Measurements from ENCODE around the gene GPR26.

The GPR26 gene

DNA sequence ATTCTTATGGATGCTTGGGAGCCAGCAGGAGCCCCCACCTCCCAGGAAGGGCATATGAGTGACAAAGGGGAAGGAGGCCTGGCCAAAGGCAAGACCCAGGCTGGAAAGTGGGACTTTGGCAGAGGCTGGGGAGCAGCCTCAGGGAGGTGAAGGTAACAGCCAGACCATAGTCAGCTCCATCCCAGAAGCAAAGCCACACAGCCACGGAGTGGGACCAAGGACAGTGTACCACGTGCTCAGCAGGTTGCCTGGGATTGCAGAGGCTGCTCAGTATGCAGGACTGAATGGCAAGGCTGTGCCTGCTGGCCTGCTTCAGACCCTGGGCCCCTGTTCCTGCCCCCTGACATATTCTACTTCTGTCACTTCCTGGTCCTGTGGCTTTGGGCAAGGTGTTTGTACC is 17.6 kb upstream of the GPR26 start:
- no peak for DNase-seq

DNA sequence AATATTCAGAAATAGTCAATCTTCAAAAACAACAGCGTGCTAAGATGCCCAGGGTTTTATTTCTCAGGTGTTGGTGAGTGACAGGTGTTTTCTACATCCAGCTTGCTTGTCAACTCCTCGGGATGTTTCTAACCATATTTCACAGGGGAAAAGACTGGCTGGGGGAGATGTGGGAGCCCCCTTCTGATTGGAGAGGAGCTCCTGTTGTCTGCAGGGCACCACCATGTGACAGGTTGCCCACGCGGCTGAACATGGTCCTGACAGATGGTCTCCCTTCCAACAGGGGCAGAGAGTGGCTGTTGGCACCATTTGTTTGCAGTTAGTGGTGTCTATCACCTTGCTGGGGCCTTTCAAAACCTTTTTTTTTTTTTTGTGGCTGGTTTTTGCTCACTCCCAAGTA is 16.5 kb upstream of the GPR26 start:
- DNase-seq = no peak

DNA sequence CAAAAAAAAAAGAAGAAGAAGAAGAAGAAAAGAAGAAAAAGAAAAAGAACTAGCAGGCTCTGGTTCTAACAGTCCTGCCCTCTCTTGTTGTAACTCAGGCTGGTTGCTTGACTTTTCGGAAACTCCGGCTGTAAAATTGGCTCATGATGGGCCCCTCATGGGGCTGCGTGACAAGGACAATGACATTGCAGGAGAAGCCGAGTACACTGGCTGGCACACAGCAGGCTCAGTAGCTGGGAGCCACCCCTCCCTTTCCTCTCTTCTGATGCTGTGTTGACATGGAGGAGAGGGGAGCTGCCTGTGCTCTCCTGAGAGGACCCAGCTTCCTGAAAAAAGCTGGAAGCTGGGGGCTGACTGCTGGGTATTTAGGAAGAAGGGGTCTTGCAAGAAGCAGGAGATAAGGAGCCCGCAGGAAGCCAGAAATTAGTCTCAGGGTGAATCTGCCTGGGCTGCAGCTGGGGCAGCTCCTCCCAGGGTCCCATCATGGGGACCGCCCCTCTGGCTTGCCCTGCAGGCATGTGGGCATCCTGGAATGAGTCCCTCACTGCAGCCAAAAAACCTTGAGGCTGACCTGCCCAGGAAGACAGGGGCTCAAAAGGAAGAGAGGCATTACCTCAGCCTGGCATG is 14.6 kb upstream of the GPR26 start:
- no peak for DNase-seq

DNA sequence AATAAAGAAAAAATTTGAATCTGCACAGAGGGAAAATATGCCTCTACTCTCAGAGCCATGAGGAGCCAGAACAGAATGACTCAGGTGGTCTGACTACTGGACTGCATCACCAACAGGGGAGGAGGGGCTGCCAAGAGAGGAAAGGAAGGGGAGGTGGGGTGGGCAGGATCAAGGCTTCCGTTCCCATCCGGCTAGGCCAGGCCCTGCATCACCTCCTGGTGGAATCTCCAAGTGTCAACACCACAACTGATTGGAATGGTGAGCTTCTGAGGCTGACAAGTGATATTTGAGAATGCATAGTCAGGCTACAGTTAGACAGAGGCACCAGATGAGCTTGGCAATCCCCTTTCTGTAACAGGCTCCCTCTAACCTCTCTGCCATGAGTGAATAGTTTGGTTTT is 10.4 kb upstream of the GPR26 start:
- DNase-seq = no peak

DNA sequence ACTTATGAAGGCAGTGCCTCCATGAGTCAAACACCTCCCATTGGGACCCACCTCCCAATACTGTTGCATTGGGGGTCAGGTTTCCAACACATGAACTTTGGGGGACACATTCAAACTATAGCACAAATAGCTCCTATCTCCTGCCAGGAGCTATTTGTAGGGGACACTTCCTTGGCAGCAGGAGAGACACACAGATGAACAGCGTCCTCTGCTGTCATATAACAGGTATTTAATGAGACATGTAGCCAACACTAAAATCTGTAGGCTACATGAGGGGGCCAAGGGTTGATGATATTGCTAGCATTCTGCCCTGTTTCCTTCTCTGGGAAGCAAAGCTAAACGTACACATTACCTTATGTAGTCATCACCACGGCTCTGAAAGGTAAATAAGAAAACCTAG is 2.6 kb upstream of the GPR26 start:
- DNase-seq = no peak

DNA sequence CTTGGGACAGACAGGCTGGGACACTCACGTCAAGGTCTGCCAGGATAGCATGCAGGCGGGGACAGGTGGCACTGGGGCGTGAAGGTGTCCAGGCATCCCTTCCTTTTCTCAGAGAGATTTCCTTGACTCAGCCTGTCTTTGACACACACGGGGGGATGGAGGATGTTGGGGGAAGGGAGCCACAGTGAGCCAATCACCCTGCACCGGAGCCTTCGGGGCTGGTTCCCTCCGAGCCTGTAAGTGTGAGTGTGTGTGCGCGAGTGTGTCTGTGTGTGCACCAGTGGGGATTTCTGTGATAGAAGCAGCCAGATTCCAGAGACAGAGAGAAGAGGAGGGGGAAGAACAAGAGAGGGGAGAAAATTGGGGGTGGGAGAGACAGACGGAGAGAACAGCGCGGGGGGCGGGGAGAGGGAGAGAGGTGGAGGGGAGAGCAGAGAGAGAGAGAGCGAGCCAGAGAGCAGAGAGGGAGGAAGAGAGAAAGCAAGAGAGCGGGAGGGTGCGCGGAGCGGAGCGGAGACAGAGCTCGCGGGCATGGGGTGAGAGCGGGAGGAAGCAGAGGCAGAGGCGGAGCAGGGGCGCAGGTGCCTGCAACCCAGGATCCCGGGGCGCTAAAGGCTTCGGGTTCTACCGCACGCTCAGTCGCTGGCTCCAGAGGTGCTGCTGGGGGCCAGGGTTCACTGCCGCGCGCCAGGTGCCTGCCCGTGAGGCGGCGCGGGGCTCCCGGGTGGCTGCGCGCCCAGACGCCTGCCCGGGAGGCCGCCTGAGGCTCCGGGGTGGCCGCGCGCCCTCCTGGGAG is 466 bp upstream of the GPR26 start:
- DNase-seq = no peak

DNA sequence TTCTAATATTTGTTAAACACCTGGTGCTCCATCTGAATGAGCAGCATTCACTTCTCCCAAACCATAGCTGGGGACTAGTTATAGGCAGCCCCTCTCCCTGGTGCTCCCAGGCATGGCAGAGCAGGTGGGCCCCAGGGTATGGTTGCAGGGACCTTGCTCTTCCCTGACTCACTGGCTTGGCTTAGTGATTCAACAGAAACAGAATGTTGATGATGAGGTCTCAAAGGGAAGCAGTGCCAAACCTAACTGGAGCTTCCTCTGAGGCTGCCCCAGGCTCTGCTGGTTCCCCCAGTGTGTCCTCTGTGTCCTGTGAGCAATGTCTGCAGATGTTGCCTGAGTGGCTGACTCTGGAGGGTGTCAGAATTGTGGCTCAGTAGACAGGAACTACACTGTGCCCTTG is 3.7 kb downstream of the GPR26 start:
- DNase-seq = no peak

DNA sequence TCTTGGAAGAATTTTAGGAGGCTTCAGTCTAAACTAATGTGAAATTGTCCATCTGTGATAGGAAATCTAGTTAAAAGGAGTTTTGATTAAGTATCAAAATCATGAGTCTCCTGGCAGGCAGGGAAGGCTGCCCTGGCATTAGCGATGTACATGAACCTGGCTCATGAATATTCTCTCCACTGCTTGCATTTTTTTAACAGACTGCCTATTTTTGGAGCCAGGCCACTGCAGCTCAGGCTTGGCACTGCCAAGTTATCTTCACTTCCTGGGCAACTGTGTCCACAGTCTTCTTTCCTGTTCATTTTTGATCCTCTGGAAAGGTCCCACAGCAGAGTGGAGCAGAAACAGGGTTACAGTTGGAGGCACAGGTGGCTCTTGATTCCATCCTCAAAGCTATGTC is 7.0 kb downstream of the GPR26 start:
- DNase-seq = no peak

DNA sequence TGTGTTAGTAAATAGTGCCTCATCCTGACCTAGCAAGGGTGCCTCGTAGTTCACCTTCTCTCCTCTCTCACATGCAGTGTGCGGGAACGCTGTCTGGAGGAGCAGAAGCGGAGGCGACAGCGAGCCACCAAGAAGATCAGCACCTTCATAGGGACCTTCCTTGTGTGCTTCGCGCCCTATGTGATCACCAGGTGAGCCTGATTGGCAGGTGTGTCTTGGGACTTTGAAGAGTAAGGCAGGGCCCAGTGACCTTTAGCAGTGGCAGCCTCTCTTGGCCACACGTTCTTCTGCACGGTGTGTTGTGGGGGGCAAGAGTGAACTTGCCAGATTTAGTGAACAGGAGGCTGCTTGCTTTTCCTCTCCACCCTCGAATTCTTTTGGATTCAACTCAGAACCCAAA is 8.6 kb downstream of the GPR26 start:
- DNase-seq = no peak

DNA sequence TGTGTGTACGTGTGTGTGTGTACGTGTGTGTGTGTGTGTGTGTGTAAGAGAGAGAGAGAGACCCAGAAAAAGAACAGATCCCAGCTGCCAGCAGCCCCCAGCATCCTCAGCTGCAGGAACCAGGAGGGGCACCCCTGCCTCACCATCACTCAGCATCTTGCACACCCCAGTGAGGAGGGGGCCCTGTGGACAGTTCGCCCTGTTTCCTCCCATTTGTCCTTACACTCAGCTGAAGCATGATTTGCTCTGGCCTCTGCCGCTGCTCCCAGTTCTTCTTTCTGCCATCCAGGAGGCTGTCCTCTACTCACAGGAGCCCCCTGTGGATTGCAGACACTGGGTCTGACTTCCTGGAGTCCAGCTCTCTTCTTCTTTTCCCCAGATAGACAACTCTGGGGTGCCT is 9.7 kb downstream of the GPR26 start:
- DNase-seq = no peak

DNA sequence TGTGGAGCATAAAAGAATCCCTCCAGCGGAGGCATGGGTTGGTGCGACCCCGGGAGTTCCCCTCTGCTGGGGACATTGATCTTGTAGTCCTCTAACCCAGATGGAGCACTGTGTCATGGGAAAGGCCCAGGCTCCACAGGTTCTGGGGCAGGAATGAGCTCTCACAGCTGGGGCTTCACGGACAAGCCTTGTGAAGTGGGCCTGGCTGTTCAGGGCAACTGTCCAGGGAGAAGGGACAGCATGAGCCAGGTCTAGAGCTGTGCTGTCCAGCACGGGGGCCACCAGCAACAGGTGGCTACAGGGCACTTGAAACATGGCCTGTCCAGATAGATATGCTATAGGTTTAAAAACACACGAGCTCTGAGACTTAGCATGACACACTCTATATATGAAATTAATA is 11.4 kb downstream of the GPR26 start:
- no peak for DNase-seq

DNA sequence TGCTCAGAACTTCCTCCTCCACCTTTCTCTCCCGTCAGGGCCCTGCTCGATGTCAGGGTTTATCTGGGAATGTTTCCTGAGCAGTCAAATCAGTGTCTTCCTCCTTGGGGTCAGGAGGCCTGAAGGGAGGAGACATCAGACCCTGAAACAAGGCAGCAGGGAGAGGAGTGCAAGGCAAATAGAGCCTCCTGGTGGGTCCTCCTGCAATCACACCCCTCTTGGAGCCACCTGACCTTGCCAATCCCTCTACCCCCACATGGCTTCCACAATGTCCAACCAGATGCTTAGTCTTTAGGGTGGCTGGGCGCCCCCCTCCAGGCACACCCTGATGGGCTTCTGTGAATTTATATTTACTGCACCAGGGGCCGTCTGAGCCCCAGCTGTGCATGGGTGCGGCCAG is 12.2 kb downstream of the GPR26 start:
- DNase-seq = no peak

DNA sequence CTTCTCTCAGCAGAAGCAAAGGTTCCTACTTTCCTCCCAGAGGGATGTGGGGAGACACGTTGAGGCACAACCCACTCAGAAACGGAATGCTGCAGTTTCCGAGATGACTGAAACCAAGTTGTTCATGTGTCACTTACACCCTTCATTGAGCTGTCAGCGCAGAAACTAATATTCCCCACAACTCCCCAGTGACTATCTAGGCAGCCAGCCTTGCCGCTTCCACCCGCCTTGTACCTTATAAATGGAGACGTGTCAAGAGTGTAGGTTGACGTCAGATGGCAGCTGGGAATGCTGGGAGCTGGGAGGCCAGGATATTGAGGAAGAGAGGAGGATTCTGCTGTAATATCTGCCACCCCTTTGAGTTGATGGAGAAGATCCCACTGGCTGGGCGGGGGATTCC is 15.1 kb downstream of the GPR26 start:
- no peak for DNase-seq

DNA sequence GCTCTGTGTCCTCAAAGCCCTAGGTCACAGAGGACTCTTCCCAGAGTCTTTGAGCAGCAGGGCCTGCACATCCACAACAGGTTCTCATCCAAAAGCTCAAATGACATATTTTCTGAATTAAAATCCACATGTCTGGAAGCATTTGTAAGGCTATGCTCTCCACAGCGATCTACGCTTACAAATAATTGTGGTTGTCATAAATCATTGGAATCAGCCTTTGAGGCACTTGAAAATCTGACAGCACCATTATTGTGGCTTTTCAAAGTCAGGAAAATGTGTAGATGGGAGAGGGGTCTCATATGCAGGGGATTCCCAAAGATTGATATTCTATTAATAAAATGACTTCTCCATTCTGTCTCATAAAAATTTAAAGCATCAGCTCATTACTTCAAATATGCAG is 16.3 kb downstream of the GPR26 start:
- no peak for DNase-seq

DNA sequence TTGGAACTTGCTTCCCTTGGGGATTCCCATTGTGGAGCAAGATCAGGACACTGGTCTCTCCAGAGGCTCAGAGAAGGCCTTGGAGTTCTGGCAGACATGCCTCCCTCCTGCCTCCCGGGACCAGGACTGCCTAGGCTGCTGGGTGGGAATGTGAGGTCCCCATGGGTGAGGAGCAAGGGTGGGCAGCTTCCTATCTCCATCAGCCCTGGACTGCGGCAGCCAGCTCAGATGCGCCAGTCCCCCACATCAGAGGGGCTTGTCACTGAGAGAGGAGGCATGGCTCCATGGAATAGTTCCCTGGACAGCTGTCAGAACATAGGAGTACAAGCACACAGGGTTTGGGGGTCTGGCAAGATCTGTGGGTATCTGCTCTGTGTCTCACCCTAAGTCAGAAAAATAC is 17.3 kb downstream of the GPR26 start:
- DNase-seq = no peak

DNA sequence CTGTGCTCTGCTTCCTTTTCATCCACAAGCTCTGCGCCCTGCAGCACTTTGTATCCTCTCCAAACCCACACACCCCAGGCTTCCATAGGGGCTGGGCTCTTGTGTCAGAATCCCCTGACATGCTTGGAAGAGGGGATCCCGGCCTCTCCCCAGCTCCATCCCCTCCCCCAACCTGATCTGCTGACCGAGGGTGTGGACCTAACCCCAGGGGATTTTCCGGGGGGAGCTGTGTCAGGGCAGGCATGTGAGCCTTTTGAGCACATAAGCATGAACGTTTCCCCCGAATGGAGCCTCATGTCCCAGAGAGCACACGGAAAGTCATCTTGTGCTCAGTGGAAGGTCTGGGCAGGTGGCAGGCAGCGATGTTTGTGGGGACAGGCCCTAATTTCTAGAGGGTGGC is 17.7 kb downstream of the GPR26 start:
- no peak for DNase-seq

DNA sequence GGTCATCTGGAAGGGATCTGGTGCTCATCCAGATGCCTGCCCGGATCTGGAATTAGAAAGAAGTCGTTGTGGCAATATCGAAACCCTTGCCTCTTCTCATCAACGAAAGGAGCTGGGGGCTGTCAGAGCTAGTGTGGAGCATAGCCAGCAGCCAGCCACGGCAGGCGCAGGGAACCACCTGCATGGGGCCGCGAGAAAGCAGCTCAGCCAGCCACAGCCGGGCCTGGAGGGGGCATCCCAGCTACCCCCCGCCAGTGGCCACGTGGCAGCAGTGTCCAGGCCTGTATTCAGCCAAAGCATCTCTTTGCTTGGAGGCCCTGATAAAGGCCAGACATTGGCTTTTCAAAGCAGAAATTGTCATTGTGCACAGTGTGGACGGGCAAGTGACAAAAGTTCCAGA is 19.1 kb downstream of the GPR26 start:
- no peak for DNase-seq

DNA sequence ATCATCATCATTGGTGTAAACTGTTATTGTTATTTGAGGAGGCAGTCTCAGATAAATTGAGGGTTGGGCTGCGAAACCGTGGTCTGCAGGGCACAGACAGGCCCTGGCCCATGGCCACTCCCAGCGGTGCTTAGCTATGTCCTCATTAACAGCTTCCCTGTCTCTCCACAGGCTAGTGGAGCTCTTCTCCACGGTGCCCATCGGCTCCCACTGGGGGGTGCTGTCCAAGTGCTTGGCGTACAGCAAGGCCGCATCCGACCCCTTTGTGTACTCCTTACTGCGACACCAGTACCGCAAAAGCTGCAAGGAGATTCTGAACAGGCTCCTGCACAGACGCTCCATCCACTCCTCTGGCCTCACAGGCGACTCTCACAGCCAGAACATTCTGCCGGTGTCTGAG is 21.6 kb downstream of the GPR26 start:
- DNase-seq = no peak

DNA sequence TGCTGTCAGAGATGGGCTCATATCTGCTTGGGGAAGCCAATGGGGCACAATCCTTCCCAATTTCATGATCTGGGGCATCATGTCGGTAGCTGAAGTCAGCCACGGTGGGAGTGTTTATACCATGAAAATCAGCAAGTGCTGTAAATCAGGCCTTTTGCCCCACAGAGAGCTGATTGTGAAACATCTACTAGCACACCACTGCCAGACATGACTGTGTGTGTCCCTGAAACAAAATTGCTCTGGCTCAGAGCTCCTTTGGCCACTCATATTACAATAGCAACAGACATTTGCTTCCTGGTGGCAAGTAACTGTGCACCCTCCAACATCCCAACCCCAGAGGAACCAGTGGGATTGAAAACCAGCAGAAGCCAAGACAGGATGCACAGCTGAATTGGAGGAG is 23.7 kb downstream of the GPR26 start:
- no peak for DNase-seq

DNA sequence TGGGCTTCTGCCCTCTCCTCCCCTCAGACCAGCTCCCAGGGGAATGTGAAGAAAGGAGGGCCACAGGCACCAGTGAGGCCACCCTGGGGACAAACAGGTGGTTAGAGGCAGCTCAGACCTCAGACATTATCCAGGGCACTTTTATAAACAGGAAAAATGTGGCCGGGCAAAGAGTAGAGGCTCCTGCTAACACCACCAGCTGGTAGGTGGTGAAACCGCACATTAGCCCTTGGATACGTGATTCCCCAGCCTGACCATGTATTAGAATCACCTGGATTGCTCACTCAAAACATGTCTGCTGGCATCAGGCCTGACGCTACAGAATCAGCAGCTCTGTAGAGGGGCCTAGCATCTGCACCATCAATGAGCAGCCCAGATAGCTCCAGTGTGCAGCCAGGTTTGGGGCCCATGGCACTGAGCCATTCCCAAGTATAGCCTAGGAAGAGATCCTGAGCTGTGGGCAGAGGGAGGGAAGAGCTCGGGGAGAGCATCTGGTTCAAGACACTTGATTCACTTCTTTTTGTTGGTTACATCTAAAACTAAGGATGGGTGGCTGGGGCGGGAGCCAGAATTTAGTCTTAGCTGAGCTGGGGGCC is 37.1 kb downstream of the GPR26 start:
- DNase-seq = no peak

DNA sequence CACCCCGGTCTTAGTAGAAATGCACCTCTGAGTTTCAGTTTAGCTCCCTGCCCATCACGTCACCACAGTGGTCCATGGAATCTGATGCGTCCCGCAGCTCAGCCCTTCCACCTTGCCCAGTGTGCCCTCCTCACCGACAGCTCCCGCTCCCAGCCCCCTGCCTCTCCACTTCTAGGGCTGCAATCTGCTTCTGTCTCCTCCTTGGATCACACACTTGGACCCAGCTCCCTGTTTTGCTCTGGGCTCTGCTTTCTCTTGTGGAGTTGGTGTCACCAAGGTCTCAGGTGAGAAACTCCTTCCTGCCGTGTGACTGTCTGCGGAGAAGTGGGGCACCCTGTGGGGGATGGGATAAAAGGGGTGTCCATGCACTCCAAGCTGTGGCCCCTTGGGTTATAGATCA is 37.9 kb downstream of the GPR26 start:
- DNase-seq = no peak

DNA sequence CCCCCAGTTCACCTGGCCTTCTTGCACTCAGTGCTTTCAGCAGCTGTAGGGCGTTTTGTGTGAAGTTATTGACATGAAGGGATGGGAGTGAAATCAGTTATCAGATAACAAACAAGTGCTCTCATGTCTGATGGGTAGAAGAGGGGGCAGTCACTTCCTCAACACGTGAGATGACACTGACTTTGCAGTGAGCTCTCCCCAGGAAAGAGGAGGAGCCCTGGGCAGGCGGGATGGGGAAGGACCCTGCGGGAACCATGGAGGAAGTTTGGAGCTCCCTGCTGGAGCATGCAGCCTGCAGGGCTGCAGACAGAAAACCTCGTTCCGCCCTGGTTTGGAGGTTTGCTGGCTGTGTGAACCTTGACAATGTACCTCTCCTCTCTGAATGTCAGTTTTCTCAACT is 38.7 kb downstream of the GPR26 start:
- no peak for DNase-seq

DNA sequence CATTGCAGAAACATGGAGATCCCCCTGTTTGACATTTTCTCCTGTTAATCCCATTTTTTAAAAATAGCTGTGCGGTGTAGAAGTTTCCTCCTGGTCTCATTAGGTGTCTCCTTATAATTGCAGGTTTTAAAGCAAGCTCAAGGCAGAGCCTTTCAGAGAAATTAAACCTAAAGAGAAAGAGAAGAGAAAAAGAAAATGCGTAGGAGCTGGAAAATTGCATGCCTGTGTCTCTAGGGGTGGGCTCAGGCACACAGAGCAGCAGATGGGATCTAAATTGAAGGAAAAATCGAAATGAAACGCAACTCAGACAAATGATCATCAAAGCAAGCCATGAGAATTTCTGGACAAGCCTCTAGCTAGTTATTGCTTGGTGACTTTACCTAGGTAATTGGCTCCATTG is 40.1 kb downstream of the GPR26 start:
- DNase-seq = no peak

DNA sequence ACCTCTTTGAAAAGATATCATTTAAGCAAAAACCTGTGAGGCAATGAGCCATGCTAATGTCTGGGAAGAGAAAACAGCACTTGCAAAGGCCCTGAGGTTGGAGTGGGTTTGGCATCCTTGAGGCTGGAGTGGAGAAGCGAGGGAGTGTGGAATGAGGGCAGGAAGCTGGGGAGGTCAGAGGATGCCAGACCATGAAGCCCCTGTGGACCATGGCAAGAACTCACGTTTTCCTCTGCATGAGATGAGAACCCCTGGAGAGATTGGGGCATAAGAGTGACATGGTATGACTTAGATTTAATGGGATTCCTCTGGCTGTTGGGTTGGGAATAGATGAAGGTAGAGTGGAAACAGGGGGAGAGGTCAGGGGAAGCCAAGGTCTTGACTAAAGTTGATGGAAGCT is 49.4 kb downstream of the GPR26 start:
- no peak for DNase-seq
